HL-60 (cell line): ENCODE results near the gene FAT1.

Experiments used
- DNase-seq, 2 experiments: peaks; one replicate each; pipeline ENCODE4 v3.0.0-alpha.2; 2010 to 2020; ENCODE audit warnings: low read depth in 1 of 2, low spot score in 1 of 2
- H3K27ac ChIP-seq: fragments of 250-450 bp; sonication (Bioruptor Pico); replicated peaks from 2 replicates; pipeline ENCODE4 v1.5.1; 2020; ENCODE audit warnings: mild to moderate bottlenecking, moderate library complexity
- H3K27me3 ChIP-seq: fragments of 250-450 bp; sonication (Bioruptor Pico); 2 replicates; pipeline ENCODE4 v1.5.1; 2021; ENCODE audit warnings: mild to moderate bottlenecking, moderate library complexity; ENCODE audit not compliant: insufficient read depth, poor library complexity, severe bottlenecking
- H3K4me3 ChIP-seq: replicated peaks from 2 replicates; pipeline ENCODE4 v1.5.1; 2011; ENCODE audit warnings: mild to moderate bottlenecking, control low read depth, low read length; ENCODE audit not compliant: insufficient read depth
- GABPA ChIP-seq: IDR thresholded peaks from 2 replicates; pipeline ENCODE4 v1.6.1; 2012; ENCODE audit warnings: low read depth
- POLR2AphosphoS5 ChIP-seq: IDR thresholded peaks from 2 replicates; pipeline ENCODE4 v1.6.1; 2012; ENCODE audit warnings: low read depth
- SPI1 ChIP-seq: IDR thresholded peaks from 2 replicates; pipeline ENCODE4 v1.6.1; 2012; ENCODE audit warnings: low read depth, mild to moderate bottlenecking, borderline replicate concordance
- TF ChIP-seq, protein P1 (sequence below): IDR thresholded peaks from 2 replicates; pipeline ENCODE4 v1.6.1; 2012; ENCODE audit warnings: low read depth; ENCODE audit not compliant: insufficient replicate concordance
- TF ChIP-seq, protein P2 (sequence below): IDR thresholded peaks from one replicate; pipeline ENCODE4 v1.5.1; 2011; ENCODE audit warnings: low read length, control low read depth, inconsistent platforms; ENCODE audit not compliant: insufficient read depth

Gene FAT1

DNA sequence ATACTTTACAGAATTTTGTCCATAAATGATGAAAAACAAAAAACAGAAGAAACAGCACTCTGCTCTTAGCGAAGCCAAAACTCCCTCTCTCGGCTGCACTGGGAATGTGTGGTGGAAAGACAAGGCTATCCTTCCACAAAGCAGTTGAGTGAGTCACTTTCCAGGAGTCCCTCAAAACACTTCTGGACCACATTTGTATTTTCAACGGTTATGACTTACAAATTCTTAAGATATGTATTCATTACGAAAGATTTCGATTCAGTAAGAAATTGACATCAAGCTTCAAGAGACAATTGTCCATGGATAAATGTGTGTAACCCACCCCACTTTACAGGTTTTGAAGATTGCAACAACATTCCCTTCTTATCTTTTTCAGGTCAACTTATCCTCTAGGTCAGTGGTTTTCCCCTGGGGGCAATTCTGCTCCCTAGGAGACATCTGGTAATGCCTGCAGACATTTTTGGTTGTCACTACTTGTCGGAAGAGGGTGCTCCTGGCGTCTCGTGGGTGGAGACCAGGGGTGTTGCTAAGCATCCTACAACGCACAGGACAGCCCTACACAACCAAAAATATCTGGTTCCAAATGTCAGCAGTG, 101.6 kb downstream of the FAT1 start:
- TF ChIP-seq GABPA (no peak), POLR2AphosphoS5 (no peak), SPI1 (no peak)
- TF ChIP-seq, protein P1, sequence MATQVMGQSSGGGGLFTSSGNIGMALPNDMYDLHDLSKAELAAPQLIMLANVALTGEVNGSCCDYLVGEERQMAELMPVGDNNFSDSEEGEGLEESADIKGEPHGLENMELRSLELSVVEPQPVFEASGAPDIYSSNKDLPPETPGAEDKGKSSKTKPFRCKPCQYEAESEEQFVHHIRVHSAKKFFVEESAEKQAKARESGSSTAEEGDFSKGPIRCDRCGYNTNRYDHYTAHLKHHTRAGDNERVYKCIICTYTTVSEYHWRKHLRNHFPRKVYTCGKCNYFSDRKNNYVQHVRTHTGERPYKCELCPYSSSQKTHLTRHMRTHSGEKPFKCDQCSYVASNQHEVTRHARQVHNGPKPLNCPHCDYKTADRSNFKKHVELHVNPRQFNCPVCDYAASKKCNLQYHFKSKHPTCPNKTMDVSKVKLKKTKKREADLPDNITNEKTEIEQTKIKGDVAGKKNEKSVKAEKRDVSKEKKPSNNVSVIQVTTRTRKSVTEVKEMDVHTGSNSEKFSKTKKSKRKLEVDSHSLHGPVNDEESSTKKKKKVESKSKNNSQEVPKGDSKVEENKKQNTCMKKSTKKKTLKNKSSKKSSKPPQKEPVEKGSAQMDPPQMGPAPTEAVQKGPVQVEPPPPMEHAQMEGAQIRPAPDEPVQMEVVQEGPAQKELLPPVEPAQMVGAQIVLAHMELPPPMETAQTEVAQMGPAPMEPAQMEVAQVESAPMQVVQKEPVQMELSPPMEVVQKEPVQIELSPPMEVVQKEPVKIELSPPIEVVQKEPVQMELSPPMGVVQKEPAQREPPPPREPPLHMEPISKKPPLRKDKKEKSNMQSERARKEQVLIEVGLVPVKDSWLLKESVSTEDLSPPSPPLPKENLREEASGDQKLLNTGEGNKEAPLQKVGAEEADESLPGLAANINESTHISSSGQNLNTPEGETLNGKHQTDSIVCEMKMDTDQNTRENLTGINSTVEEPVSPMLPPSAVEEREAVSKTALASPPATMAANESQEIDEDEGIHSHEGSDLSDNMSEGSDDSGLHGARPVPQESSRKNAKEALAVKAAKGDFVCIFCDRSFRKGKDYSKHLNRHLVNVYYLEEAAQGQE, result no peak
- TF ChIP-seq, protein P2, sequence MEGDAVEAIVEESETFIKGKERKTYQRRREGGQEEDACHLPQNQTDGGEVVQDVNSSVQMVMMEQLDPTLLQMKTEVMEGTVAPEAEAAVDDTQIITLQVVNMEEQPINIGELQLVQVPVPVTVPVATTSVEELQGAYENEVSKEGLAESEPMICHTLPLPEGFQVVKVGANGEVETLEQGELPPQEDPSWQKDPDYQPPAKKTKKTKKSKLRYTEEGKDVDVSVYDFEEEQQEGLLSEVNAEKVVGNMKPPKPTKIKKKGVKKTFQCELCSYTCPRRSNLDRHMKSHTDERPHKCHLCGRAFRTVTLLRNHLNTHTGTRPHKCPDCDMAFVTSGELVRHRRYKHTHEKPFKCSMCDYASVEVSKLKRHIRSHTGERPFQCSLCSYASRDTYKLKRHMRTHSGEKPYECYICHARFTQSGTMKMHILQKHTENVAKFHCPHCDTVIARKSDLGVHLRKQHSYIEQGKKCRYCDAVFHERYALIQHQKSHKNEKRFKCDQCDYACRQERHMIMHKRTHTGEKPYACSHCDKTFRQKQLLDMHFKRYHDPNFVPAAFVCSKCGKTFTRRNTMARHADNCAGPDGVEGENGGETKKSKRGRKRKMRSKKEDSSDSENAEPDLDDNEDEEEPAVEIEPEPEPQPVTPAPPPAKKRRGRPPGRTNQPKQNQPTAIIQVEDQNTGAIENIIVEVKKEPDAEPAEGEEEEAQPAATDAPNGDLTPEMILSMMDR, result no peak
- no peaks in the 10 kb centered on the region for H3K27me3 ChIP-seq
- no peak for DNase-seq
- no peak overlapping the region for H3K27ac ChIP-seq
- no peak overlapping the region for H3K4me3 ChIP-seq

DNA sequence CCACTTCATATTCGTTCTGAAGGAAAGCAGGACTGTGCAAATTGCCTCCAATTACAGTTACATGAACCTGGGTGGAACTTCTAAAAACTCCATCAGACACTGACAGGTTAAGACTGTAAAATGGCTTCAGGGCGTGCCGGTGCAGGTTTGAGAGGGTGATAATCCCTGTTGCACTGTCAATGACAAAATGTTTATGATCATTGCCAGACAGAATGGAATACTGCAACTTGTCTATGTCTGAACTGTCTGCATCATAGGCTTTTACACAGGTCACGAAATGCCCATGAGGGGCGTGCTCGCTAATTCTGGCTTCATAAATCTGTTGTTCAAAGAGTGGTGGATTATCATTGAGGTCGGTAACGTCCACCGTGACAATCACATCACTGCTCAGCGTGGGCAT, 104.6 kb downstream of the FAT1 start:
- DNase-seq, result no peak
- Histone ChIP-seq H3K27me3 (no peaks in the 10 kb centered on the region), H3K27ac (no peak overlapping the region), H3K4me3 (no peak overlapping the region)
- TF ChIP-seq, protein P2, result no peak
- TF ChIP-seq POLR2AphosphoS5, result no peak
- TF ChIP-seq SPI1, result no peak
- TF ChIP-seq, protein P1, result no peak
- no peak for TF ChIP-seq GABPA

DNA sequence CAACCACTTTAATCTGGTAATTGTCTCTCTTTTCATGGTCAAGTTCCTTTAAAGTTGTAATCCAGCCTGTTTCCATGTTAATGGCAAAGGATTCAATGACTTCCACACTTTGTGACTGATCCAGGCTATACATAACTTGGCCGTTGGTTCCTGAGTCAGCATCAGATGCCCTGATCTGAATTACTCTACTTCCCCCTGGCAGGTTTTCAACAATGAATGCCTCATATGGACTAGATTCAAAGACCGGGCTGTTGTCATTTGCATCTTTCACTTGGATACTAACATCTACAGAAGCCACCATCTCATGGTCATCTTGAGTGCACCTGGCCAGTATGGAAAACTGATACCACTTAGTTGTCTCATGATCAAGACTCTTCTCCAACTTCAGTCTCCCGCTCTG, 105.7 kb downstream of the FAT1 start:
- Histone ChIP-seq H3K4me3 (no peak overlapping the region), H3K27me3 (no peaks in the 10 kb centered on the region), H3K27ac (no peak overlapping the region)
- DNase-seq, result no peak
- TF ChIP-seq, protein P1, result no peak
- TF ChIP-seq SPI1 (no peak), POLR2AphosphoS5 (no peak), GABPA (no peak)
- TF ChIP-seq, protein P2, result no peak
